ENCODE data around the gene CBFB. TPM values are rescaled to one million over a fixed set of nuclear protein-coding genes. Genes with fewer than 3 reads are reported as not detected.

Gene CBFB
- total and polyA plus RNA-seq, 9 of the 15 experiments (the other 6 are each of a cell fraction or from before 2014, with no cell fraction given), result 22.0 to 112 (median 66.5) TPM

- TF ChIP-seq MXD1 (CRISPR knock-in tag; IDR thresholded peaks at IDR 0.05; ENCODE audit: borderline replicate concordance, poor library complexity, severe bottlenecking), result no peak
- TF ChIP-seq ZNF121 (CRISPR knock-in tag; conservative IDR thresholded peaks at IDR 0.05), result no peak
- no peak for TF ChIP-seq ZNF609 (CRISPR knock-in tag; IDR thresholded peaks at IDR 0.05; ENCODE audit: borderline replicate concordance)
- no peak for TF ChIP-seq L3MBTL2 (IDR thresholded peaks at IDR 0.05)
- no peak for TF ChIP-seq SMAD4 (CRISPR knock-in tag; conservative IDR thresholded peaks at IDR 0.05)
- TF ChIP-seq ATF1 (CRISPR knock-in tag; IDR thresholded peaks at IDR 0.05), result no peak
- TF ChIP-seq ATF1 (tag; IDR thresholded peaks at IDR 0.05), result no peak; the same call in 1 of the 2 replicates
- TF ChIP-seq NFE2 (IDR thresholded peaks at IDR 0.05; ENCODE audit: low read depth), result peak; percentile 53; the same call in 1 of the 2 replicates
- TF ChIP-seq FOXO4 (CRISPR knock-in tag; IDR thresholded peaks at IDR 0.05), result no peak
- no peak for TF ChIP-seq ZNF444 (CRISPR knock-in tag; IDR thresholded peaks at IDR 0.05)
- TF ChIP-seq CCAR2 (IDR thresholded peaks at IDR 0.05; ENCODE audit: low read depth, low read length), result no peak
- TF ChIP-seq FOXK2 (conservative IDR thresholded peaks at IDR 0.05 in 1 of 2, IDR thresholded peaks at IDR 0.05 in 1 of 2; ENCODE audit: low read depth in 2 of 2), result no peak
- no peak; the same call in 1 of the 2 replicates for TF ChIP-seq ZNF592 (IDR thresholded peaks at IDR 0.05)
- TF ChIP-seq ASH1L (IDR thresholded peaks at IDR 0.05; ENCODE audit: borderline replicate concordance, low read depth, partially characterized antibody), result no peak
- TF ChIP-seq CBX2 (IDR thresholded peaks at IDR 0.05; ENCODE audit: insufficient read depth, low read length, poor library complexity, severe bottlenecking), result no peak
Observed at GRCh38 chr16:67028167-67028695, 718 bp upstream of the CBFB start (continued).
